H1 (cell line): ENCODE data around the gene CGA. TPM values are rescaled to one million over a fixed set of nuclear protein-coding genes. Genes with fewer than 3 reads are reported as not detected.

Experiments used
- CTCF ChIA-PET: fragments of 300-600 bp; sonication (Branson Sonifier 250); formaldehyde crosslinking; loops from one replicate; lab custom pipeline; 2021; ENCODE audit not compliant: partially characterized antibody; lab: Charles Lee
- POLR2A ChIA-PET: fragments of 300-600 bp; sonication (Branson Sonifier 250); formaldehyde crosslinking; loops from one replicate; lab custom pipeline; 2021; ENCODE audit warnings: inconsistent platforms; ENCODE audit not compliant: partially characterized antibody; lab: Charles Lee
- DNase-seq, 2 experiments: peaks; one replicate each; pipeline versions ENCODE4 v3.0.0 to v3.0.0-alpha.2; 2010 to 2022; ENCODE audit warnings: low spot score in 2 of 2, low read depth in 1 of 2, mixed read lengths in 1 of 2
- FAIRE-seq: peaks from 2 replicates; lab custom pipeline; 2011; peaks lifted over from hg19 to GRCh38; lab: Jason Lieb, UNC
- H2AFZ ChIP-seq: 2 replicates; pipeline ENCODE4 v1.8.1; 2012; ENCODE audit warnings: low read length, inconsistent platforms
- H2AK5ac ChIP-seq: 2 replicates; pipeline ENCODE4 v1.6.1; 2013; ENCODE audit warnings: low read depth, low read length
- H2BK120ac ChIP-seq: replicated peaks from 2 replicates; pipeline ENCODE3; 2013; ENCODE audit warnings: low read depth, low read length, inconsistent platforms
- H2BK12ac ChIP-seq: 2 replicates; pipeline ENCODE4 v1.6.1; 2013; ENCODE audit warnings: low read depth, low read length
- H2BK15ac ChIP-seq: 2 replicates; pipeline ENCODE4 v1.6.1; 2013; ENCODE audit warnings: low read length
- H2BK20ac ChIP-seq: 2 replicates; pipeline ENCODE4 v1.6.1; 2013; ENCODE audit warnings: low read length
- H2BK5ac ChIP-seq: 2 replicates; pipeline ENCODE4 v1.6.1; 2013; ENCODE audit warnings: low read depth, low read length
- H3K14ac ChIP-seq: 2 replicates; pipeline ENCODE4 v1.6.1; 2013; ENCODE audit warnings: inconsistent platforms; ENCODE audit not compliant: insufficient read length
- H3K18ac ChIP-seq: 2 replicates; pipeline ENCODE4 v1.6.1; 2013; ENCODE audit warnings: low read length; ENCODE audit errors: extremely low read depth
- H3K23ac ChIP-seq: 2 replicates; pipeline ENCODE4 v1.6.1; 2013; ENCODE audit warnings: inconsistent platforms; ENCODE audit not compliant: insufficient read length
- H3K23me2 ChIP-seq: 2 replicates; pipeline ENCODE4 v1.6.1; 2013; ENCODE audit warnings: low read depth, low read length
- H3K27ac ChIP-seq: 2 replicates; pipeline ENCODE4 v1.6.1; 2011; ENCODE audit warnings: low read depth, low read length, inconsistent platforms
- H3K27me3 ChIP-seq, 4 experiments: replicated peaks in 1 of 4; 1 replicate in 1 of 4; 2 replicates in 3 of 4; pipeline versions ENCODE4 v1.6.1 to v1.8.1; 2011 to 2013; ENCODE audit warnings: low read length in 3 of 4, mild to moderate bottlenecking in 3 of 4, inconsistent platforms in 2 of 4, mixed read lengths in 2 of 4, moderate library complexity in 1 of 4; ENCODE audit not compliant: control insufficient read depth in 3 of 4, insufficient read depth in 3 of 4; ENCODE audit errors: extremely low read depth in 1 of 4
- H3K36me3 ChIP-seq, 4 experiments: 2 replicates each; pipeline versions ENCODE4 v1.6.1 to v1.8.1; 2011 to 2013; ENCODE audit warnings: mild to moderate bottlenecking in 4 of 4, low read length in 3 of 4, moderate library complexity in 2 of 4, control low read depth in 1 of 4, inconsistent platforms in 1 of 4; ENCODE audit not compliant: insufficient read depth in 4 of 4, control insufficient read depth in 2 of 4
- H3K4ac ChIP-seq: replicated peaks from 2 replicates; pipeline ENCODE3; 2013; ENCODE audit warnings: low read length, low read depth, mixed read lengths, inconsistent platforms; ENCODE audit not compliant: insufficient read length
- H3K4me1 ChIP-seq, 4 experiments: replicated peaks in 1 of 4; 1 replicate in 1 of 4; 2 replicates in 3 of 4; pipeline versions ENCODE4 v1.6.1 to v1.8.1; 2011 to 2013; ENCODE audit warnings: low read length in 3 of 4, inconsistent platforms in 2 of 4, mixed read lengths in 1 of 4; ENCODE audit not compliant: insufficient read depth in 4 of 4, control insufficient read depth in 3 of 4
- H3K4me2 ChIP-seq, 2 experiments: 2 replicates each; pipeline versions ENCODE4 v1.6.1 to v1.8.1; 2011 to 2013; ENCODE audit warnings: low read depth in 2 of 2, low read length in 2 of 2, control low read depth in 1 of 2, inconsistent platforms in 1 of 2, mild to moderate bottlenecking in 1 of 2; ENCODE audit not compliant: insufficient read depth in 1 of 2
- H3K4me3 ChIP-seq, 4 experiments: fragments of 200-600, 300-600 bp in 1 of 4; sonication (generic), shearing (Covaris generic), sonication (Bioruptor Twin) in 1 of 4; 2 replicates each; pipeline versions ENCODE4 v1.5.1 to v1.8.1; 2011 to 2016; ENCODE audit warnings: low read length in 4 of 4, low read depth in 3 of 4, control low read depth in 2 of 4, inconsistent platforms in 2 of 4, mild to moderate bottlenecking in 2 of 4, mixed read lengths in 1 of 4, moderate library complexity in 1 of 4; ENCODE audit not compliant: insufficient read depth in 2 of 4; ENCODE audit errors: extremely low read depth in 1 of 4
- H3K56ac ChIP-seq: replicated peaks from 2 replicates; pipeline ENCODE3; 2013; ENCODE audit warnings: low read depth, mild to moderate bottlenecking, mixed read lengths, low read length, inconsistent platforms; ENCODE audit not compliant: insufficient read length
- H3K79me1 ChIP-seq: 2 replicates; pipeline ENCODE4 v1.6.1; 2013; ENCODE audit warnings: low read depth, low read length, control low read depth
- H3K79me2 ChIP-seq, 2 experiments: 2 replicates each; pipeline versions ENCODE4 v1.6.1 to v1.8.1; 2012 to 2013; ENCODE audit warnings: low read length in 2 of 2, mild to moderate bottlenecking in 2 of 2, inconsistent platforms in 1 of 2; ENCODE audit not compliant: insufficient read depth in 2 of 2, control insufficient read depth in 1 of 2
- H3K9ac ChIP-seq, 4 experiments: replicated peaks in 1 of 4; 1 replicate in 1 of 4; 2 replicates in 3 of 4; pipeline versions ENCODE4 v1.6.1 to v1.8.1; 2011 to 2013; ENCODE audit warnings: low read depth in 3 of 4, low read length in 3 of 4, control low read depth in 2 of 4, mild to moderate bottlenecking in 2 of 4, moderate library complexity in 2 of 4, inconsistent platforms in 1 of 4; ENCODE audit errors: extremely low read depth in 1 of 4
- H3K9me3 ChIP-seq, 2 experiments: 2 replicates each; pipeline versions ENCODE4 v1.6.1 to v1.8.1; 2012 to 2013; ENCODE audit warnings: mild to moderate bottlenecking in 2 of 2, moderate library complexity in 2 of 2, control low read depth in 1 of 2, inconsistent platforms in 1 of 2, low read depth in 1 of 2, low read length in 1 of 2, mixed read lengths in 1 of 2; ENCODE audit not compliant: insufficient read depth in 2 of 2
- H4K20me1 ChIP-seq, 2 experiments: replicated peaks in 1 of 2; 2 replicates each; pipeline versions ENCODE3 to v1.8.1; 2011 to 2013; ENCODE audit warnings: inconsistent platforms in 2 of 2, low read length in 2 of 2, mild to moderate bottlenecking in 1 of 2; ENCODE audit not compliant: insufficient read depth in 2 of 2, control insufficient read depth in 1 of 2
- H4K5ac ChIP-seq: 2 replicates; pipeline ENCODE4 v1.6.1; 2013; ENCODE audit warnings: low read length, low read depth, mixed read lengths, inconsistent platforms; ENCODE audit not compliant: insufficient read length
- H4K8ac ChIP-seq: 2 replicates; pipeline ENCODE4 v1.8.0; 2013; ENCODE audit warnings: mild to moderate bottlenecking, moderate library complexity, low read length, inconsistent platforms; ENCODE audit not compliant: insufficient read depth; ENCODE audit errors: extremely low read depth
- H4K91ac ChIP-seq: replicated peaks from 2 replicates; pipeline ENCODE3; 2013; ENCODE audit warnings: low read length, mixed read lengths, inconsistent platforms; ENCODE audit not compliant: insufficient read length
- ASH2L ChIP-seq: fragments of 200-600, 300-600 bp; sonication (generic); IDR thresholded peaks from one replicate; pipeline ENCODE4 v1.7.1; 2017; ENCODE audit warnings: low read length
- BRCA1 ChIP-seq: IDR thresholded peaks from 2 replicates; pipeline ENCODE4 v1.6.1; 2012; ENCODE audit warnings: low read depth, low read length, improper control_type of control experiment
- CBX8 ChIP-seq: fragments of 300-800, 300-1000 bp; sonication (generic); IDR thresholded peaks from 2 replicates; pipeline ENCODE4 v1.7.1; 2016; ENCODE audit warnings: low read depth, low read length, borderline replicate concordance
- CHD1 ChIP-seq: IDR thresholded peaks from 2 replicates; pipeline ENCODE4 v1.6.1; 2012; ENCODE audit warnings: low read depth, low read length, improper control_type of control experiment
- EP300 ChIP-seq, 2 experiments: IDR thresholded peaks; 1 replicate in 1 of 2; 2 replicates in 1 of 2; pipeline ENCODE4 v1.6.1; 2011 to 2012; ENCODE audit warnings: low read depth in 2 of 2, low read length in 2 of 2, mild to moderate bottlenecking in 2 of 2, borderline replicate concordance in 1 of 2, inconsistent platforms in 1 of 2, moderate library complexity in 1 of 2
- GABPA ChIP-seq: IDR thresholded peaks from 2 replicates; pipeline ENCODE4 v1.6.1; 2011; ENCODE audit warnings: mild to moderate bottlenecking, low read length, moderate library complexity, borderline replicate concordance; ENCODE audit not compliant: insufficient read depth
- JUN ChIP-seq: IDR thresholded peaks from 2 replicates; pipeline ENCODE4 v1.6.1; 2011; ENCODE audit warnings: low read depth, mild to moderate bottlenecking, improper control_type of control experiment, low read length
- KDM4A ChIP-seq: IDR thresholded peaks from one replicate; pipeline ENCODE4 v1.7.1; 2012; ENCODE audit warnings: low read depth, mild to moderate bottlenecking, moderate library complexity, low read length, inconsistent platforms; ENCODE audit not compliant: severe bottlenecking
- MAFK ChIP-seq: IDR thresholded peaks from 2 replicates; pipeline ENCODE4 v1.6.1; 2012; ENCODE audit warnings: low read depth, mild to moderate bottlenecking, improper control_type of control experiment, low read length
- SAP30 ChIP-seq: fragments of 300-600 bp; sonication (generic); IDR thresholded peaks from 2 replicates; pipeline ENCODE4 v1.7.1; 2012; ENCODE audit warnings: low read length, moderate library complexity, mild to moderate bottlenecking, inconsistent platforms; ENCODE audit not compliant: insufficient read depth, insufficient replicate concordance
- SIRT6 ChIP-seq: IDR thresholded peaks from one replicate; pipeline ENCODE4 v1.7.1; 2012; ENCODE audit warnings: low read length, inconsistent platforms
- SRF ChIP-seq: IDR thresholded peaks from 2 replicates; pipeline ENCODE4 v1.6.1; 2011; ENCODE audit warnings: mild to moderate bottlenecking, low read depth, low read length, moderate library complexity
- SUZ12 ChIP-seq: fragments of 200-600 bp; sonication (generic); IDR thresholded peaks from 2 replicates; pipeline ENCODE4 v1.6.1; 2012; ENCODE audit warnings: mild to moderate bottlenecking, inconsistent platforms, low read length, moderate library complexity, mixed read lengths
- TAF1 ChIP-seq: IDR thresholded peaks from 2 replicates; pipeline ENCODE4 v1.6.1; 2011; ENCODE audit warnings: mild to moderate bottlenecking, low read depth, low read length
- TEAD4 ChIP-seq: IDR thresholded peaks from 2 replicates; pipeline ENCODE4 v1.6.1; 2012; ENCODE audit warnings: low read depth, low read length, inconsistent platforms, mixed read lengths
- WGBS, 2 experiments: shearing (Covaris generic) in 1 of 2; methylation state at CpG; one replicate each; pipeline versions ENCODE4 v1.1.6 to v1.1.7; 2013 to 2015; ENCODE audit warnings: low lambda C conversion rate in 2 of 2, mixed read lengths in 2 of 2, inconsistent platforms in 1 of 2, low coverage in 1 of 2, missing lambda C conversion rate in 1 of 2; ENCODE audit not compliant: insufficient replicate concordance in 2 of 2, insufficient coverage in 1 of 2, insufficient read length in 1 of 2; ENCODE audit errors: extremely low coverage in 1 of 2, missing lambda C conversion rate in 1 of 2; 5-methylcytosine and 5-hydroxymethylcytosine counted together
- polyA plus RNA-seq, 7 experiments: library from polyadenylated mRNA; depleted of rRNA in 3 of 7; stranded (reverse) in 5 of 7; unstranded in 2 of 7; fragments of >200 nt in 5 of 7; fragments of 200-250 nt in 2 of 7; gene quantifications; 1 replicate in 5 of 7; 2 replicates in 1 of 7; 4 replicates in 1 of 7; pipeline versions ENCODE4 v1.2.1 to v1.2.3, GENCODE V29; 2011 to 2013; ENCODE audit warnings: missing spikeins in 2 of 7, mixed read lengths in 2 of 7
- total RNA-seq: library from RNA; stranded (reverse); fragmentation: NEBNext Ultra II Directional; extraction: Animal tissue kit (Norgen Biotek cat#: 25700); gene quantifications from 2 replicates; pipeline ENCODE4 v1.2.1, GENCODE V29; 2021

CGA gene
- total and polyA plus RNA-seq, 2 of the 8 experiments (the other 6 are each of a cell fraction or from before 2014, with no cell fraction given) = not detected

GRCh38 chr6:87082160-87082721 is 12.7 kb downstream of the CGA start:
- WGBS, 2 experiments = 84% methylated on average over 2 of the region's 2 CpGs; no CpG with 5 or more reads in 1 of the 2 experiments
- H2BK120ac ChIP-seq = no peak overlapping the region
- H2BK15ac ChIP-seq = no peak overlapping the region
- H4K5ac ChIP-seq = no peak overlapping the region
- H3K4me3 ChIP-seq = no peak overlapping the region
- no peak for FAIRE-seq
- H3K4ac ChIP-seq = no peak overlapping the region
- no peaks in the 10 kb centered on the region for H3K79me2 ChIP-seq
- no peak overlapping the region for H3K56ac ChIP-seq
- POLR2A ChIA-PET = no interaction called here
- H2AK5ac ChIP-seq = no peak overlapping the region
- no peaks in the 10 kb centered on the region for H3K4me1 ChIP-seq
- no peaks in the 10 kb centered on the region for H3K36me3 ChIP-seq
- no peak for DNase-seq
- H3K27ac ChIP-seq = no peak overlapping the region
- H4K8ac ChIP-seq = no peak overlapping the region
- H3K79me1 ChIP-seq = no peaks in the 10 kb centered on the region
- H2BK20ac ChIP-seq = no peak overlapping the region
- H3K18ac ChIP-seq = no peak overlapping the region
- no peak overlapping the region for H3K9ac ChIP-seq
- H3K4me2 ChIP-seq = no peak overlapping the region
- H3K23ac ChIP-seq = no peak overlapping the region
- no peaks in the 10 kb centered on the region for H3K27me3 ChIP-seq
- CTCF ChIA-PET = interaction anchor here (1.3 to 7.5 kb wide), 3 partner anchors 14 to 311 kb away, joined by 3 to 67 read pairs (median 10); no protein-coding TSS in a partner anchor
- H4K20me1 ChIP-seq = no peaks in the 10 kb centered on the region
- no peak overlapping the region for H2AFZ ChIP-seq
- H2BK12ac ChIP-seq = no peak overlapping the region
- H2BK5ac ChIP-seq = no peak overlapping the region
- no peak overlapping the region for H3K14ac ChIP-seq
- no peaks in the 10 kb centered on the region for H3K23me2 ChIP-seq
- H3K9me3 ChIP-seq = no peaks in the 10 kb centered on the region
- no peak overlapping the region for H4K91ac ChIP-seq
- TF ChIP-seq GABPA = no peak
- no peak for TF ChIP-seq CBX8
- TF ChIP-seq CHD1 = no peak
- TF ChIP-seq ASH2L = no peak
- no peak for TF ChIP-seq TEAD4
- no peak for TF ChIP-seq SAP30
- TF ChIP-seq TAF1 = no peak
- TF ChIP-seq JUN = no peak
- no peak for TF ChIP-seq SIRT6
- TF ChIP-seq KDM4A = no peak
- TF ChIP-seq BRCA1 = no peak
- no peak for TF ChIP-seq EP300 (IDR thresholded peaks at IDR 0.05; ENCODE audit: borderline replicate concordance in 1 of 2, low read depth in 2 of 2, low read length in 2 of 2)
- no peak for TF ChIP-seq MAFK
- TF ChIP-seq SRF = no peak
- TF ChIP-seq SUZ12 = no peak
